GM19455 (cell line): ENCODE data around the gene DDX19B.
"Not testable (repeated sequence)": the region's sequence is repeated elsewhere in the genome, so short reads cannot be mapped to it uniquely, and the experiment has no call there.

ENCODE experiments used
- ATAC-seq: cut with Tn5 transposase; IDR thresholded peaks from one replicate; pipeline ENCODE4 v1.9.1; 2021; ENCODE audit not compliant: unreplicated experiment

DDX19B gene

GRCh38 chr16:70345840-70346239 lies 46.9 kb downstream of the DDX19B start:
- no peak for ATAC-seq

GRCh38 chr16:70348991-70349390 lies 50.0 kb downstream of the DDX19B start:
- no peak for ATAC-seq

- no peak for ATAC-seq
Measured at GRCh38 chr16:70349783-70350182, 50.8 kb downstream of the DDX19B start.

- ATAC-seq: no peak
Measured at GRCh38 chr16:70359552-70359951, 60.6 kb downstream of the DDX19B start.

- no peak for ATAC-seq
Measured at GRCh38 chr16:70364399-70364798, 65.4 kb downstream of the DDX19B start.

- not testable (repeated sequence) for ATAC-seq
Measured at GRCh38 chr16:70370145-70370544, 71.2 kb downstream of the DDX19B start.

GRCh38 chr16:70370924-70371323 lies 71.9 kb downstream of the DDX19B start:
- no peak for ATAC-seq

GRCh38 chr16:70372921-70373728 lies 74.1 kb downstream of the DDX19B start:
- no peak for ATAC-seq

GRCh38 chr16:70374213-70374612 lies 75.2 kb downstream of the DDX19B start:
- ATAC-seq: no peak

- no peak for ATAC-seq
Measured at GRCh38 chr16:70375636-70376611, 76.9 kb downstream of the DDX19B start.

- ATAC-seq: no peak
Measured at GRCh38 chr16:70377782-70378181, 78.8 kb downstream of the DDX19B start.

- ATAC-seq: no peak
Measured at GRCh38 chr16:70378869-70379493, 80.0 kb downstream of the DDX19B start.

GRCh38 chr16:70380248-70380918 lies 81.4 kb downstream of the DDX19B start:
- ATAC-seq: no peak

GRCh38 chr16:70380919-70381603 lies 82.1 kb downstream of the DDX19B start:
- ATAC-seq: peak; percentile 89

- ATAC-seq: peak; percentile 20
Measured at GRCh38 chr16:70381604-70382342, 82.8 kb downstream of the DDX19B start.

GRCh38 chr16:70383421-70383960 lies 84.5 kb downstream of the DDX19B start:
- ATAC-seq: no peak
